ENCODE results near the gene NEK7.
"Not testable (repeated sequence)": the region's sequence is repeated elsewhere in the genome, so short reads cannot be mapped to it uniquely, and the experiment has no call there.

NEK7 gene

GRCh38 chr1:198156745-198157240 is at the start of gene NEK7:
TSS of gene NEK7 (plus strand) at chr1:198156998. CDS start at chr1:198232581, 75,583 bp downstream.
- DNase-seq (ENCODE audit: low read depth) = peak; percentile 77

GRCh38 chr1:198107091-198107501 is 49.7 kb upstream of the NEK7 start:
- DNase-seq (ENCODE audit: low read depth) = peak; percentile 94

- DNase-seq (ENCODE audit: low read depth) = no peak
Measured at GRCh38 chr1:198108636-198109370, 48.0 kb upstream of the NEK7 start.

- DNase-seq (ENCODE audit: low read depth) = no peak
Measured at GRCh38 chr1:198109371-198109715, 47.5 kb upstream of the NEK7 start.

- peak; percentile 74 for DNase-seq (ENCODE audit: low read depth)
Measured at GRCh38 chr1:198113342-198113750, 43.5 kb upstream of the NEK7 start.

GRCh38 chr1:198116069-198116468 is 40.7 kb upstream of the NEK7 start:
- no peak for DNase-seq (ENCODE audit: low read depth)

GRCh38 chr1:198116469-198116868 is 40.3 kb upstream of the NEK7 start:
- no peak for DNase-seq (ENCODE audit: low read depth)

GRCh38 chr1:198117267-198117666 is 39.5 kb upstream of the NEK7 start:
- DNase-seq (ENCODE audit: low read depth) = peak; percentile 84

- DNase-seq (ENCODE audit: low read depth) = peak; percentile 91
Measured at GRCh38 chr1:198118134-198118533, 38.7 kb upstream of the NEK7 start.

GRCh38 chr1:198119906-198120305 is 36.9 kb upstream of the NEK7 start:
- no peak for DNase-seq (ENCODE audit: low read depth)

- peak; percentile 63 for DNase-seq (ENCODE audit: low read depth)
Measured at GRCh38 chr1:198121056-198121826, 35.6 kb upstream of the NEK7 start.

GRCh38 chr1:198122693-198123092 is 34.1 kb upstream of the NEK7 start:
- peak; percentile 71 for DNase-seq (ENCODE audit: low read depth)

GRCh38 chr1:198123133-198123532 is 33.7 kb upstream of the NEK7 start:
- peak; percentile 65 for DNase-seq (ENCODE audit: low read depth)

GRCh38 chr1:198124673-198125072 is 32.1 kb upstream of the NEK7 start:
- DNase-seq (ENCODE audit: low read depth) = no peak

- DNase-seq (ENCODE audit: low read depth) = peak; percentile 66
Measured at GRCh38 chr1:198125995-198126735, 30.6 kb upstream of the NEK7 start.

GRCh38 chr1:198128533-198128932 is 28.3 kb upstream of the NEK7 start:
- DNase-seq (ENCODE audit: low read depth) = peak; percentile 29

GRCh38 chr1:198130053-198130452 is 26.7 kb upstream of the NEK7 start:
- not testable (repeated sequence) for DNase-seq (ENCODE audit: low read depth)

- no peak for DNase-seq (ENCODE audit: low read depth)
Measured at GRCh38 chr1:198132060-198132781, 24.6 kb upstream of the NEK7 start.

GRCh38 chr1:198134252-198134651 is 22.5 kb upstream of the NEK7 start:
- DNase-seq (ENCODE audit: low read depth) = no peak

GRCh38 chr1:198135366-198135765 is 21.4 kb upstream of the NEK7 start:
- DNase-seq (ENCODE audit: low read depth) = no peak

GRCh38 chr1:198141668-198142351 is 15.0 kb upstream of the NEK7 start:
- DNase-seq (ENCODE audit: low read depth) = no peak
